Keratinocyte (primary cell): Measurements from ENCODE around the gene ADGRL3. TPM values are rescaled to one million over a fixed set of nuclear protein-coding genes. Genes with fewer than 3 reads are reported as not detected.

Experiments used
- DNase-seq: peaks from one replicate; pipeline ENCODE4 v3.0.0-alpha.2; 2011; ENCODE audit warnings: low read depth, missing footprints, low spot score
- FAIRE-seq: peaks from 2 replicates; lab custom pipeline; 2011; peaks lifted over from hg19 to GRCh38; lab: Jason Lieb, UNC
- H2AFZ ChIP-seq: 2 replicates; pipeline ENCODE4 v1.6.0; 2012; ENCODE audit warnings: low read length, control low read depth, inconsistent platforms; ENCODE audit not compliant: control insufficient read depth
- H3K27ac ChIP-seq: 2 replicates; pipeline ENCODE4 v1.5.1; 2011; ENCODE audit warnings: low read length; ENCODE audit not compliant: control insufficient read depth, insufficient read depth
- H3K27me3 ChIP-seq: 3 replicates; pipeline ENCODE4 v1.6.0; 2011; ENCODE audit warnings: low read length; ENCODE audit not compliant: control insufficient read depth, insufficient read depth; ENCODE audit errors: extremely low read depth
- H3K36me3 ChIP-seq, 2 experiments: 2 replicates in 1 of 2; 3 replicates in 1 of 2; pipeline ENCODE4 v1.5.1; 2011; ENCODE audit warnings: low read length in 2 of 2, mild to moderate bottlenecking in 1 of 2; ENCODE audit not compliant: control insufficient read depth in 2 of 2, insufficient read depth in 2 of 2; ENCODE audit errors: extremely low read depth in 1 of 2
- H3K4me1 ChIP-seq: 3 replicates; pipeline ENCODE4 v1.5.1; 2011; ENCODE audit warnings: low read length; ENCODE audit not compliant: control insufficient read depth, insufficient read depth; ENCODE audit errors: extremely low read depth
- H3K4me2 ChIP-seq: 3 replicates; pipeline ENCODE4 v1.6.0; 2011; ENCODE audit warnings: low read depth, low read length; ENCODE audit not compliant: control insufficient read depth, insufficient read depth; ENCODE audit errors: extremely low read depth
- H3K4me3 ChIP-seq, 3 experiments: fragments of 200-600 bp in 1 of 3; sonication (generic) in 1 of 3; 2 replicates in 2 of 3; 3 replicates in 1 of 3; pipeline ENCODE4 v1.5.1; 2011 to 2016; ENCODE audit warnings: low read length in 3 of 3, mild to moderate bottlenecking in 3 of 3, control low read depth in 2 of 3, inconsistent platforms in 1 of 3, low read depth in 1 of 3, mixed read lengths in 1 of 3, mixed run types in 1 of 3, moderate library complexity in 1 of 3; ENCODE audit not compliant: control insufficient read depth in 2 of 3, insufficient read depth in 2 of 3; ENCODE audit errors: extremely low read depth in 1 of 3
- H3K79me2 ChIP-seq: 2 replicates; pipeline ENCODE4 v1.6.0; 2012; ENCODE audit warnings: low read length; ENCODE audit not compliant: control insufficient read depth, insufficient read depth
- H3K9ac ChIP-seq: 3 replicates; pipeline ENCODE4 v1.6.0; 2011; ENCODE audit warnings: low read length; ENCODE audit not compliant: control insufficient read depth, insufficient read depth; ENCODE audit errors: extremely low read depth
- H3K9me1 ChIP-seq: 3 replicates; pipeline ENCODE4 v1.6.0; 2011; ENCODE audit warnings: low read length; ENCODE audit not compliant: control insufficient read depth, insufficient read depth; ENCODE audit errors: extremely low read depth
- H3K9me3 ChIP-seq: 2 replicates; pipeline ENCODE4 v1.5.1; 2012; ENCODE audit warnings: low read depth, low read length; ENCODE audit not compliant: control insufficient read depth
- H4K20me1 ChIP-seq: 3 replicates; pipeline ENCODE4 v1.6.0; 2011; ENCODE audit warnings: low read length; ENCODE audit not compliant: control insufficient read depth, insufficient read depth; ENCODE audit errors: extremely low read depth
- EZH2 ChIP-seq: IDR thresholded peaks from one replicate; pipeline ENCODE4 v1.6.1; 2012; ENCODE audit warnings: inconsistent platforms, mild to moderate bottlenecking, low read length, moderate library complexity
- dilution Hi-C: fragments of 300-500 bp; cut with MboI; formaldehyde crosslinking; loops from one replicate; pipeline ENCODE4 v1.7.0; 2020; ENCODE audit warnings: low sequenced_read_pairs; ENCODE audit not compliant: extremely low pct_ligation_motif_present
- polyA plus RNA-seq, 5 experiments: library from polyadenylated mRNA; depleted of rRNA in 3 of 5; stranded (reverse) in 3 of 5; stranded (forward) in 1 of 5; unstranded in 1 of 5; fragments of >200 nt; gene quantifications; 1 replicate in 1 of 5; 2 replicates in 3 of 5; 3 replicates in 1 of 5; pipeline versions ENCODE4 v1.2.1 to v1.2.3, GENCODE V29; 2011 to 2012; ENCODE audit warnings: missing spikeins in 2 of 5, low read depth in 1 of 5, low replicate concordance in 1 of 5
- TF ChIP-seq, protein P1 (sequence below), 3 experiments: IDR thresholded peaks in 1 of 3; conservative IDR thresholded peaks in 1 of 3; optimal IDR thresholded peaks in 1 of 3; 2 replicates in 2 of 3; 3 replicates in 1 of 3; pipeline versions ENCODE3 to v1.5.1; 2011; ENCODE audit warnings: low read length in 3 of 3, mild to moderate bottlenecking in 3 of 3, moderate library complexity in 2 of 3, control low read depth in 1 of 3, inconsistent platforms in 1 of 3; ENCODE audit not compliant: insufficient read depth in 2 of 3; ENCODE audit errors: extremely low read depth in 1 of 3

The ADGRL3 gene
- polyA plus RNA-seq, 1 donor (not counting 4 experiments of a cell fraction or from before 2014, with no cell fraction given): 0.18 TPM

DNA sequence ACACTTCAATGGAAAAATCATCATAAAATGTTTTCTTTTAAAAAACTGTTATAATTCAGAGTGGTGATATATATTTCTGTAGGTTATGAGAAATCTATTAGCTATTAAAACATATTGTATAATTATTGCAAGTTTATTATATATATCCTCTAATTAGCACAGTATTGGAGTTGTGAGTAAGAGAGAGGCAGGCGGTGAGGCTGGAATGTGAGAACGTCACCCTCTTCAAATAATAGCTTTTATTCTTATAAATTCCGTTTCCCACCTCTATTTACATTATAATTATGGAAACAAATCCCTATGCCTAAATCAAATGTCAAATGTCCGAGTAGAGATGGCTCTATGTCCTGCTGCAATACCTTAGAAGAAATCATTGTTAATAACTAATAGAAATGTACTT lies 292.9 kb downstream of the ADGRL3 start:
- H3K9ac ChIP-seq: no peak overlapping the region
- no peak overlapping the region for H3K4me2 ChIP-seq

DNA sequence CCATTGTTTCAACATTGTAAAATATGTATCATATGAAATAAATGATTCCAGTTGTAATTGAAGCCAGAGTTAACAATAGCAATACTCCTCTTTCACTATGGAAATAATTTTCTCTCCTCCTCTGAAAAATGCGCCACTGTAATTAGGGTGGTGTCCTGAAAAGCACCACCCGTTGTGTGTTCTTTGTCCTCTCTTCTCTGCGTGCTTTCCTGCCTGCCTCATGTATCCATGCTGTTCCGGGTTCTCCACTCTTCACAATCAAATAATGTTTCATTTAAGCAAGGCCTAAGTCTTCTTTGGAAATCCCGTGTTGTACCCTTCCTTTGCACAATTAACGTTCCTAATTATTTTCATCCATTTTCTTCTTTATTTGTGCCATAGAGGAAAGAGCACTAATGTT lies 293.3 kb downstream of the ADGRL3 start:
- TF ChIP-seq, protein P1, sequence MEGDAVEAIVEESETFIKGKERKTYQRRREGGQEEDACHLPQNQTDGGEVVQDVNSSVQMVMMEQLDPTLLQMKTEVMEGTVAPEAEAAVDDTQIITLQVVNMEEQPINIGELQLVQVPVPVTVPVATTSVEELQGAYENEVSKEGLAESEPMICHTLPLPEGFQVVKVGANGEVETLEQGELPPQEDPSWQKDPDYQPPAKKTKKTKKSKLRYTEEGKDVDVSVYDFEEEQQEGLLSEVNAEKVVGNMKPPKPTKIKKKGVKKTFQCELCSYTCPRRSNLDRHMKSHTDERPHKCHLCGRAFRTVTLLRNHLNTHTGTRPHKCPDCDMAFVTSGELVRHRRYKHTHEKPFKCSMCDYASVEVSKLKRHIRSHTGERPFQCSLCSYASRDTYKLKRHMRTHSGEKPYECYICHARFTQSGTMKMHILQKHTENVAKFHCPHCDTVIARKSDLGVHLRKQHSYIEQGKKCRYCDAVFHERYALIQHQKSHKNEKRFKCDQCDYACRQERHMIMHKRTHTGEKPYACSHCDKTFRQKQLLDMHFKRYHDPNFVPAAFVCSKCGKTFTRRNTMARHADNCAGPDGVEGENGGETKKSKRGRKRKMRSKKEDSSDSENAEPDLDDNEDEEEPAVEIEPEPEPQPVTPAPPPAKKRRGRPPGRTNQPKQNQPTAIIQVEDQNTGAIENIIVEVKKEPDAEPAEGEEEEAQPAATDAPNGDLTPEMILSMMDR (optimal IDR thresholded peaks at IDR 0.05 in 1 of 3, IDR thresholded peaks at IDR 0.05 in 1 of 3, conservative IDR thresholded peaks at IDR 0.05 in 1 of 3; ENCODE audit: extremely low read depth in 1 of 3, insufficient read depth in 2 of 3, low read length in 3 of 3): no peak
- TF ChIP-seq EZH2: no peak
- no peaks in the 10 kb centered on the region for H3K27me3 ChIP-seq
- no peaks in the 10 kb centered on the region for H3K79me2 ChIP-seq
- no peaks in the 10 kb centered on the region for H3K9me1 ChIP-seq
- H3K9ac ChIP-seq: no peak overlapping the region
- dilution Hi-C loops: no loop called here
- no peaks in the 10 kb centered on the region for H3K4me1 ChIP-seq
- H3K4me2 ChIP-seq: no peak overlapping the region
- H3K4me3 ChIP-seq: no peak overlapping the region
- no peak overlapping the region for H3K27ac ChIP-seq
- no peak overlapping the region for H2AFZ ChIP-seq
- FAIRE-seq: no peak
- H3K36me3 ChIP-seq: no peaks in the 10 kb centered on the region
- DNase-seq: no peak
- no peaks in the 10 kb centered on the region for H4K20me1 ChIP-seq
- H3K9me3 ChIP-seq: no peaks in the 10 kb centered on the region

More for the DNA sequence above, 292.9 kb downstream of the ADGRL3 start:
- no peaks in the 10 kb centered on the region for H3K4me1 ChIP-seq
- no peak overlapping the region for H3K4me3 ChIP-seq
- TF ChIP-seq EZH2: no peak
- TF ChIP-seq, protein P1 (optimal IDR thresholded peaks at IDR 0.05 in 1 of 3, IDR thresholded peaks at IDR 0.05 in 1 of 3, conservative IDR thresholded peaks at IDR 0.05 in 1 of 3; ENCODE audit: extremely low read depth in 1 of 3, insufficient read depth in 2 of 3, low read length in 3 of 3): no peak
- no peaks in the 10 kb centered on the region for H3K9me3 ChIP-seq
- H2AFZ ChIP-seq: no peak overlapping the region
- no peaks in the 10 kb centered on the region for H3K79me2 ChIP-seq
- DNase-seq: no peak
- no peak overlapping the region for H3K27ac ChIP-seq
- FAIRE-seq: no peak
- H3K9me1 ChIP-seq: no peaks in the 10 kb centered on the region
- H3K27me3 ChIP-seq: no peaks in the 10 kb centered on the region
- dilution Hi-C loops: no loop called here
- H3K36me3 ChIP-seq: no peaks in the 10 kb centered on the region
- H4K20me1 ChIP-seq: no peaks in the 10 kb centered on the region
